Measurements from ENCODE around the gene LRRC45.

- no peak for TF ChIP-seq CTCF (conservative IDR thresholded peaks at IDR 0.05)
- TF ChIP-seq EZH2 (IDR thresholded peaks at IDR 0.05; ENCODE audit: low read depth) = no peak
Observed at GRCh38 chr17:82016875-82017459, 6.1 kb upstream of the LRRC45 start.
